ENCODE data around the gene PARP1. TPM values are rescaled to one million over a fixed set of nuclear protein-coding genes. Genes with fewer than 3 reads are reported as not detected.

Gene PARP1
- total RNA-seq, 4 donors from 2014 or later, result 30.9 to 65.1 (median 48.2) TPM

DNA sequence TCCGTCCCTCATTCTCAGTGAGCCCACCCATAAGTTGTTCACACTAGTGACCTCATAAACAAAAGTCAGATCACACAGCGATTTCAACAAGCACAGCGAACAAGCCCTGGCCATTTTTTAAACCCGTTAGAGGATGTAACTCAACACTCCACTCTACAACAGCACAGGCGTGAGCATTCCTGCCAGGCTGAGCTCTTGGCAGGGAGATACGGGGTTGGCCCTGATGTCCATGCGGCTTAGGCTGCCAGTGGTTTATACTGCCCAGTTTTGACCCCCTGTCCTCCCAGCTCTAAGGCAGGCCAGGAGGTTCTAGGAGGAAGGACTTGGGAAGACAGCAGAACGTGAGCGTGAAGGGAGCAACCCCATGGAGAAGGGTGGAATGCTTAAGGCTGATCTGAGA is 35.0 kb downstream of the PARP1 start:
- 89 to 92% methylated on average over 9 of the region's 9 CpGs for WGBS, 2 donors
- intact Hi-C loops (cut with DNase I; ENCODE audit: low total_unique reads), result no loop called here
- TF ChIP-seq, protein P1, sequence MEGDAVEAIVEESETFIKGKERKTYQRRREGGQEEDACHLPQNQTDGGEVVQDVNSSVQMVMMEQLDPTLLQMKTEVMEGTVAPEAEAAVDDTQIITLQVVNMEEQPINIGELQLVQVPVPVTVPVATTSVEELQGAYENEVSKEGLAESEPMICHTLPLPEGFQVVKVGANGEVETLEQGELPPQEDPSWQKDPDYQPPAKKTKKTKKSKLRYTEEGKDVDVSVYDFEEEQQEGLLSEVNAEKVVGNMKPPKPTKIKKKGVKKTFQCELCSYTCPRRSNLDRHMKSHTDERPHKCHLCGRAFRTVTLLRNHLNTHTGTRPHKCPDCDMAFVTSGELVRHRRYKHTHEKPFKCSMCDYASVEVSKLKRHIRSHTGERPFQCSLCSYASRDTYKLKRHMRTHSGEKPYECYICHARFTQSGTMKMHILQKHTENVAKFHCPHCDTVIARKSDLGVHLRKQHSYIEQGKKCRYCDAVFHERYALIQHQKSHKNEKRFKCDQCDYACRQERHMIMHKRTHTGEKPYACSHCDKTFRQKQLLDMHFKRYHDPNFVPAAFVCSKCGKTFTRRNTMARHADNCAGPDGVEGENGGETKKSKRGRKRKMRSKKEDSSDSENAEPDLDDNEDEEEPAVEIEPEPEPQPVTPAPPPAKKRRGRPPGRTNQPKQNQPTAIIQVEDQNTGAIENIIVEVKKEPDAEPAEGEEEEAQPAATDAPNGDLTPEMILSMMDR (IDR thresholded peaks at IDR 0.05), result no peak
- TF ChIP-seq POLR2A (IDR thresholded peaks at IDR 0.05), result no peak
- DNase-seq (ENCODE audit: low spot score in 2 of 2), result no peak
- no peak overlapping the region for H3K4me3 ChIP-seq (ENCODE audit: low read depth, poor library complexity, severe bottlenecking)

GRCh38 chr1:226371866-226372490 is 35.9 kb downstream of the PARP1 start:
- TF ChIP-seq POLR2A (IDR thresholded peaks at IDR 0.05), result no peak
- TF ChIP-seq, protein P1 (IDR thresholded peaks at IDR 0.05), result no peak
- 95% methylated on average over 11 of the region's 11 CpGs for WGBS, 2 donors

GRCh38 chr1:226371027-226371694 is 36.7 kb downstream of the PARP1 start:
- no peak overlapping the region for H3K4me3 ChIP-seq (ENCODE audit: low read depth, poor library complexity, severe bottlenecking)
- peak in 1 of 2 donors; percentile 43 for DNase-seq (ENCODE audit: low spot score in 2 of 2)
- intact Hi-C loops (cut with DNase I; ENCODE audit: low total_unique reads), result no loop called here
- TF ChIP-seq POLR2A (IDR thresholded peaks at IDR 0.05), result no peak
- TF ChIP-seq, protein P1 (IDR thresholded peaks at IDR 0.05), result no peak
- WGBS, 2 donors, result 90% methylated on average over 6 of the region's 6 CpGs

More at GRCh38 chr1:226371866-226372490, 35.9 kb downstream of the PARP1 start:
- no peak overlapping the region for H3K4me3 ChIP-seq (ENCODE audit: low read depth, poor library complexity, severe bottlenecking)
- DNase-seq (ENCODE audit: low spot score in 2 of 2), result peak in 1 of 2 donors; percentile 71
- intact Hi-C loops (cut with DNase I; ENCODE audit: low total_unique reads), result no loop called here

- intact Hi-C loops (cut with DNase I; ENCODE audit: low total_unique reads), result no loop called here
- 91 to 92% methylated on average over 13 of the region's 13 CpGs for WGBS, 2 donors
- TF ChIP-seq POLR2A (IDR thresholded peaks at IDR 0.05), result no peak
- TF ChIP-seq, protein P1 (IDR thresholded peaks at IDR 0.05), result no peak
Observed at GRCh38 chr1:226370144-226370923, 37.6 kb downstream of the PARP1 start.

GRCh38 chr1:226369110-226369509 is 38.8 kb downstream of the PARP1 start:
- DNase-seq (ENCODE audit: low spot score in 2 of 2), result no peak
- intact Hi-C loops (cut with DNase I; ENCODE audit: low total_unique reads), result no loop called here
- 73 to 83% methylated on average over 6 of the region's 6 CpGs for WGBS, 2 donors
- TF ChIP-seq, protein P1 (IDR thresholded peaks at IDR 0.05), result no peak
- no peak for TF ChIP-seq POLR2A (IDR thresholded peaks at IDR 0.05)
- no peak overlapping the region for H3K4me3 ChIP-seq (ENCODE audit: low read depth, poor library complexity, severe bottlenecking)

More at GRCh38 chr1:226370144-226370923, 37.6 kb downstream of the PARP1 start:
- H3K4me3 ChIP-seq (ENCODE audit: low read depth, poor library complexity, severe bottlenecking), result no peak overlapping the region
- peak in 1 of 2 donors; percentile 68 for DNase-seq (ENCODE audit: low spot score in 2 of 2)

Data from lower leg skin (tissue), 4 donors.